ENCODE results near the gene SCNN1B. TPM values are rescaled to one million over a fixed set of nuclear protein-coding genes. Genes with fewer than 3 reads are reported as not detected.

SCNN1B gene
- total RNA-seq, 1 donor from 2014 or later: not detected

DNA sequence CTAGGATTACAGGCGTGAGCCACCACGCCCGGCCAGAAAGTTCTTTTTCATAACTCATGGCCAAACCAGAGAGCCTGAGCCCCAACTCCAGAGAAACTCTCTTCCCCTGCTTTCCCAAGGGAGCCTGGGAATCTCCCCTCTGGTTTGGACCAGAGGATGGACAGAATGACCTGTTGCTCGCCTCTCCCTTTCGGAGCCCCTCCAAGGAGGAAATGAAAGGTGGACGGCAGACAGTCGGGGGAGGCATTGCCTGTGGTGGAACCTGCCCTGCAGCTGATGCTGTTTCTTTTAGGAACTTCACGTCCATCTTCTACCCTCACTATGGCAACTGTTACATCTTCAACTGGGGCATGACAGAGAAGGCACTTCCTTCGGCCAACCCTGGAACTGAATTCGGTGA, 65.5 kb downstream of the SCNN1B start:
- Histone ChIP-seq H3K4me3 (no peak overlapping the region), H3K36me3 (no peaks in the 10 kb centered on the region), H3K4me1 (peaks cover 14% of the 10 kb centered on the region), H3K27ac (replicated peaks) (no peak overlapping the region), H3K9me3 (replicated peaks) (no peaks in the 10 kb centered on the region), H3K27me3 (ENCODE audit: low read depth) (peaks cover 35% of the 10 kb centered on the region)
- DNase-seq: no peak
- intact Hi-C loops (cut with micrococcal nuclease): no loop called here
- TF ChIP-seq, protein P1, sequence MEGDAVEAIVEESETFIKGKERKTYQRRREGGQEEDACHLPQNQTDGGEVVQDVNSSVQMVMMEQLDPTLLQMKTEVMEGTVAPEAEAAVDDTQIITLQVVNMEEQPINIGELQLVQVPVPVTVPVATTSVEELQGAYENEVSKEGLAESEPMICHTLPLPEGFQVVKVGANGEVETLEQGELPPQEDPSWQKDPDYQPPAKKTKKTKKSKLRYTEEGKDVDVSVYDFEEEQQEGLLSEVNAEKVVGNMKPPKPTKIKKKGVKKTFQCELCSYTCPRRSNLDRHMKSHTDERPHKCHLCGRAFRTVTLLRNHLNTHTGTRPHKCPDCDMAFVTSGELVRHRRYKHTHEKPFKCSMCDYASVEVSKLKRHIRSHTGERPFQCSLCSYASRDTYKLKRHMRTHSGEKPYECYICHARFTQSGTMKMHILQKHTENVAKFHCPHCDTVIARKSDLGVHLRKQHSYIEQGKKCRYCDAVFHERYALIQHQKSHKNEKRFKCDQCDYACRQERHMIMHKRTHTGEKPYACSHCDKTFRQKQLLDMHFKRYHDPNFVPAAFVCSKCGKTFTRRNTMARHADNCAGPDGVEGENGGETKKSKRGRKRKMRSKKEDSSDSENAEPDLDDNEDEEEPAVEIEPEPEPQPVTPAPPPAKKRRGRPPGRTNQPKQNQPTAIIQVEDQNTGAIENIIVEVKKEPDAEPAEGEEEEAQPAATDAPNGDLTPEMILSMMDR (IDR thresholded peaks at IDR 0.05; ENCODE audit: borderline replicate concordance): no peak

GRCh38 chr16:23367988-23368387, 65.9 kb downstream of the SCNN1B start:
- Histone ChIP-seq H3K4me1 (peaks cover 9% of the 10 kb centered on the region), H3K27ac (replicated peaks) (no peak overlapping the region), H3K4me3 (no peak overlapping the region), H3K9me3 (replicated peaks) (no peaks in the 10 kb centered on the region), H3K27me3 (ENCODE audit: low read depth) (peaks cover 37% of the 10 kb centered on the region), H3K36me3 (no peaks in the 10 kb centered on the region)
- TF ChIP-seq, protein P1 (IDR thresholded peaks at IDR 0.05; ENCODE audit: borderline replicate concordance): no peak
- no peak for DNase-seq
- intact Hi-C loops (cut with micrococcal nuclease): no loop called here

DNA sequence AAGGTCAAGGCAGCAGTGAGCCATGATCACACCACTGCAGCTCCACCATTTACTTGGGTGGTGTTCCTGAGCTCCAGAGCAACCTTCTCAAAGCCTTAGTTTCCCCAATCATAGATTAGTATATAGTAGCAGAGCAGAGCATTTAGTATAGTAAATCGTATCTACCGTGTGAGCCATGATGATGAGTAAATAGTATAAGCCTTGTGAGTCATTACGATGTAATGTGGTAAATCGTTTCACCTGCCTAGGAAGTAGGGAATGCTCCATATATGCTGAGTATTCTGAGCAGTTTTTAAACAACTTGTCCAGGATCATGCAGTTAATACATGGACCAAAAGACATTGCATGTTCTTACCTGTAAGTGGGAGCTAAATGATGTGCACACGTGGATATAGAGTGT, 66.4 kb downstream of the SCNN1B start:
- H3K36me3 ChIP-seq: no peaks in the 10 kb centered on the region
- DNase-seq: no peak
- H3K4me3 ChIP-seq: no peak overlapping the region
- peaks cover 7% of the 10 kb centered on the region for H3K4me1 ChIP-seq
- intact Hi-C loops (cut with micrococcal nuclease): no loop called here
- TF ChIP-seq, protein P1 (IDR thresholded peaks at IDR 0.05; ENCODE audit: borderline replicate concordance): no peak
- H3K27me3 ChIP-seq (ENCODE audit: low read depth): peaks cover 42% of the 10 kb centered on the region
- H3K27ac ChIP-seq (replicated peaks): no peak overlapping the region
- no peaks in the 10 kb centered on the region for H3K9me3 ChIP-seq (replicated peaks)

DNA sequence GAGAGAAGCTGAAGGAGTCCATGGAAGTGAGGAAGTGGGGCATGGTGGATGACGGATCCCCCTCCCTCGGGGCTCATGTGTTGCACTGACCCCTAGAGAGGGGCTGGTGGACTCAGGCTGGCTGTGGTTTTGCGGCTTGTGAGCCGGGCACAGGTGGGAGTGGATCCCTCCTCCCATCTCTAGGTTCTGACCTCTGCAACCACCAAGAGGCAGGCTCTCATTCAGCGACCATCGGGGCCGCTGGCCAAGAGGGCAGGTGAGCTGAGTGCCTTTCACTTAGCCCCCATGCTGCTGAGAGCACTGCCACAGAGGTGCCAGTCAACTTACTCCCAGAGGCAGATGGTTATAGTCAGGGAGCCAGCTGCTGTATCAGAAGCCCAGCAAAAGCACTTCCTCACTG, 67.3 kb downstream of the SCNN1B start:
- no peak overlapping the region for H3K27ac ChIP-seq (replicated peaks)
- H3K27me3 ChIP-seq (ENCODE audit: low read depth): peaks cover 45% of the 10 kb centered on the region
- intact Hi-C loops (cut with micrococcal nuclease): no loop called here
- TF ChIP-seq, protein P1 (IDR thresholded peaks at IDR 0.05; ENCODE audit: borderline replicate concordance): no peak
- DNase-seq: no peak
- no peak overlapping the region for H3K4me3 ChIP-seq
- H3K9me3 ChIP-seq (replicated peaks): no peaks in the 10 kb centered on the region
- H3K36me3 ChIP-seq: no peaks in the 10 kb centered on the region
- peaks cover 7% of the 10 kb centered on the region for H3K4me1 ChIP-seq

DNA sequence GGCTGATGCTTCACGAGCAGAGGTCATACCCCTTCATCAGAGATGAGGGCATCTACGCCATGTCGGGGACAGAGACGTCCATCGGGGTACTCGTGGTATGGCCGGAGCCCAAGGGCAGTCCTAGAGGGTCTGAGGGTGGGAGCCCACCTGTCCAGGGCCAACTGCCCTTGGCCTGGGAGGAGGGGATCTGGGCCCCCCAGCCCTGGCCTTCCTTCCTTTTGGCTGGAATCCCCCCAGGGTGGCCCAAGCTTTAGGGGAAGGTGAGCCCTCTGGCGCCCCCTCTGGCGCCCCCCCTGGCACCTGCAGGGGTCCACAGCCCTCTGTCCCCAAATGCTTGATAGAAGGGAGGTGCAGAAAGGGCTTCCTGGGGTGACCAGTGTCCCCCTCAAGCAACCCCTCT, 69.3 kb downstream of the SCNN1B start:
- H3K9me3 ChIP-seq (replicated peaks): no peaks in the 10 kb centered on the region
- no peaks in the 10 kb centered on the region for H3K4me1 ChIP-seq
- intact Hi-C loops (cut with micrococcal nuclease): no loop called here
- no peak for DNase-seq
- TF ChIP-seq, protein P1 (IDR thresholded peaks at IDR 0.05; ENCODE audit: borderline replicate concordance): no peak
- H3K27me3 ChIP-seq (ENCODE audit: low read depth): peaks cover 51% of the 10 kb centered on the region
- no peaks in the 10 kb centered on the region for H3K36me3 ChIP-seq
- no peak overlapping the region for H3K4me3 ChIP-seq
- H3K27ac ChIP-seq (replicated peaks): no peak overlapping the region

Measured in left ventricle myocardium inferior (tissue), 1 donor.